Occipital lobe (tissue), 2 donors: ENCODE measurements around the gene EFEMP2. TPM values are rescaled to one million over a fixed set of nuclear protein-coding genes. Genes with fewer than 3 reads are reported as not detected.
"Not testable (repeated sequence)": the region's sequence is repeated elsewhere in the genome, so short reads cannot be mapped to it uniquely, and the experiment has no call there.

Experiments
- DNase-seq: peaks from one replicate; lab custom pipeline; 2025; lab: John Stamatoyannopoulos, UW
- total RNA-seq: library from RNA; depleted of rRNA; stranded (reverse); fragments of >200 nt; gene quantifications from one replicate; pipeline ENCODE4 v1.2.3, GENCODE V29; 2014

Gene EFEMP2
- total RNA-seq, 1 donor from 2014 or later, result 13.3 TPM

DNA sequence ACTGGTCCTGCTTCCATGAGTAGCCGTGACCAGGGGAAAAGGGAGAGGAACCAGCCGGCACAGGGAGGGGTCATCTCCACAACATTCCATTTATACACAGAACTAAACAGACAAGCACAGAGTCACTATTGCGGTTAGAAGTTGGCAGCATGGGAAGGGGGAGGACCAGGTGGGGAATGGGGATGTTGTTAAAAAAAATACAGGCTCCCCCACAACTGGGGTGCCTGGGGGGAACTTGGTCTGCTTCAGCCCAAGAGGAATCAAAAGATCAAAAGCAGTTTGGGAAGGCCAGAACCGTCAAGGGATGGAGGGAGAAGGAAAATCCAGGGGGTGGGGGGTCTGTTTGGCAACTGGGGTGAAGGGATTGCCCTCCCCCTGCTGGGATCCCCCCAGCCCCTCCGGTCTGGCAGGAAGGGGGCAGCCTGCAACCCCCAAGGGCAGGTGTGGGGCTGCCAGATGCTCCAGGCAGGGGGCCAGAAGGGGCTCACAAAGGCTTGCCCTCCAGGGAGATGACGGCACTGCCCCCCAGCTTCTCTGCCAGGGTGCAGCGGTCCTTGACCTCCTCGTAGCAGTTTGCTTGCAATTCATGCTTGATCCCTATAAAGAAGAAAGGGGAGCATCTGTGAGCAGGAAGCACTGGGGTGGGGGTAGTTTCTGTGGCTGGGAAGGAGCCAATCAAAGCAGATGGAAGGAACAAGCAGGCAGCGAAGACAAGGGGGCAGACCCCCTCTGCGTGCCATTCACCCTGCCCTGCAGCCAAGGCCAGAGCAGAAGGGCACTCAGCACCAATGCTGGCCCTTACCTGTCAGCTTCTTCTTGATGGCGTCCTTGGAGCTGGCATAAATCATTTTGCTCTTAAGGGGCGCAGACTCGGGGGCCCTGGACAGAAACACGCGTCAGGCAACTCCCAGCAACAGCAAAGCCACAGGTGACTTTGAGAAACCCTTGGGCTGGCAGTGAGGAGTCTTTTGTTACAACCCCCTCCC is 17.5 kb downstream of the EFEMP2 start:
- DNase-seq, result no peak

DNA sequence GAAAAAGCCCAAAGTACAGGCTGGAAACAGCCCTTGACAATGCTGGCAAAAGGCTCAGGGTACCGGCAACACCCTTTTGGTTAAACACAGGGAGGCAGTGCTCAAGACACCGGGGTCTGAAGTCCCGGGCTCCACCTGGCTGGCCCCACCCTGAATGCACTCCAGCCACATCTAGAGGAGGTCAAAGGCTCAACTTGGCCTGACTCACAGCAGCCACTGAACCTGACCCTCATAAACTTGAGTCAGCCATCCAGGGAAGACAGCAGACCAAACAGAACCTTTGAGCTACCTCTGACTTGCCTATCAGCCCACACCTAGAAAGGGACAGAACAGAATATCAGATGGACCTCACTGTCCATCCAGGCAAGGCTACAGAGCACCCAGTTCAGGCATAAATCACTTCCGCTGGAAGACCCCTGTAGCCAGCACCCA is 18.4 kb downstream of the EFEMP2 start:
- DNase-seq, result no peak

DNA sequence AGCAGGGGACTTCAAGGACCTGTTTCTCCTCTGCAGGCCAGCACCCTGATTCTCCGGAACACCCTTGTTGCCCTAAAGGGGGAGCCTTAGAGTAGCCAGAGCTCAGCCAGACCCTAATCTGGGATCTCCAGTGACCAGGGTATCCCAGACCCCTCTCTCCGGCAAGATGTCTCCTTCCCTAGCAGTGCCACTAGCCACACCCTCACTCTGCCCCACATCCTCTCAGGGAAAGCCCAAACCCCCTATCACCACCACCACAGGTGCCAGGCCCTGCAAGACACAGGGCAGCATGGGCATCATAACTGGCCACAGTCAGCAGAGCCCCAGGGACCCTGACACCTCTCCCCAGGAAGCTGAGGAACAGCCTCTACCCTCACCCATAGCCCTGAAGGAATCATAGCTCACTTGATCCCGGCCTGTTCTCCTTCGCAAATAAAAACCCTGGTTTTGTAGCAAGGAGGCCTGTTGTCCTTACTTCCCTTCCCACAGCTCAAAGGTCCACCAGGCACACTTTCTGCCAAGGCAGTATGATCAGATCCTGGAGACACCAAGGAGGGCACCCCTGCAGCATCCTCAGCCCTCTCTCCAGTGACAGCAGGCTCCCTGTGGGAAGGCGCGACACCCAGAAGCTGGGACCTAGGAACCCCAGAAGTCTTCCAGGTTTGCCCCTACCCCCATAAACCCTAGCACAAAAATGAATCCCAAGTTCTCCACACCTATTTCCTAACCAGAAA is 19.2 kb downstream of the EFEMP2 start:
- no peak for DNase-seq

DNA sequence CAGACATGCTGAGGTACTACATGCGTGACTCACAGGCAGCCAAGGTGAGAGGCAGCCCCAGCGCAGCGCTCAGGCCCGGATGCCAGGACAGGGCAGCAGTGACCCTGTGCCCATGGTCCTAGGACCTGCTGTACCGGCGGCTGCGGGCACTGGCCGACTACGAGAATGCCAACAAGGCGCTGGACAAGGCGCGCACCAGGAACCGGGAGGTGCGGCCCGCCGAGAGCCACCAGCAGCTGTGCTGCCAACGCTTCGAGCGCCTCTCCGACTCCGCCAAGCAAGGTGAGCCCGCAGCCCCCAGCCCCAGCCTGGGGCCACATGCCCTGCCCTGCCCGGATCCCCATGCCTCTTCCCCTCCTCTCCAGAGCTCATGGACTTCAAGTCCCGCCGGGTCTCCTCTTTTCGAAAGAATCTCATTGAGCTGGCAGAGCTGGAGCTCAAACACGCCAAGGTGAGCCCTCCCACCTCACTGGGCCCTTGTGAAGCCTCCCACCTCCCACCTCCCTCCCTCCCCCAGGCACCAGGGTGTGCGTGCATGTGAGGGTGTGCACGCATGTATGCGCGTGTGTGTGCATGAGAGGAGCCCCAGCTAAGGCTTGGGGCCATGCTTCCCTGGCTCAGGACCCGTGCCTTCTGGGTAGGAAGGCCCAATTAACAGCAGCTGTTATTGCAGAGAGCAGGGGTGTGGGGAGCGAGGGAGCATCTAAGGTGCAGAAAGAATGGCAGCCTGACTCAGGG is 19.9 kb downstream of the EFEMP2 start:
- no peak for DNase-seq

DNA sequence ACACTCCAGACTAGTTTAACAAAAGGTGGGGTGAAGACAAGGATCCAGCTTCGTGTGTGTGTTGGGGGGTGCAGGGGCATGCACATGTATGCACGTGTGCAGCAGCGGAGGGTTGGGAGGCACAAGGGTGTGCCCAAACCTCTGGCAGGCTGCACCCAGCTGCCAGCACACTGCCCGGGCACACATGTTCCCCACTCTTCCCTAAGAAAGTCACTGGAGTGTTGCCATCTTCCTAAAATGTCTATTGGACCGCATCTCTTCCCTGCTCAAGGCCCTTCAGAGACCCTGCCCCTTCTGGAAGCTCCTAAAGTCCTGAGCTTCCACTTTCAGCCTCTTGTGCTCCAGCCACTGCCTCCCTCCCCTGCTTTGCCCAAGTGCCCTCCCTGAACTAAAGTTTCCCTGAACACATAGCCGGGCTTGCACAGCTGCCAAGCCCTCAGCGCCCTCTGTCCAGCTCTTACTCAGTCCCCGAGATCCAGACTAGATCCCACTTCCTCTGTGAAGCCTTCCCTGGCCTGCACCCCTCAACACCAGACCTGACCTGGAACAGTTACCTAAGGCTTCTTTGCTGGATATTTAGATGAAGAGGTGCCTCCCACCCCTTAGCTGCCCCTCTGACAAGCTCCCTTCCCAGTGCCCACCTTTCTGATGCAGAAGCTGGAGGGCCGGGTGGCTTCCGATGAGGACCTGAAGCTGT is 20.6 kb downstream of the EFEMP2 start:
- no peak for DNase-seq

DNA sequence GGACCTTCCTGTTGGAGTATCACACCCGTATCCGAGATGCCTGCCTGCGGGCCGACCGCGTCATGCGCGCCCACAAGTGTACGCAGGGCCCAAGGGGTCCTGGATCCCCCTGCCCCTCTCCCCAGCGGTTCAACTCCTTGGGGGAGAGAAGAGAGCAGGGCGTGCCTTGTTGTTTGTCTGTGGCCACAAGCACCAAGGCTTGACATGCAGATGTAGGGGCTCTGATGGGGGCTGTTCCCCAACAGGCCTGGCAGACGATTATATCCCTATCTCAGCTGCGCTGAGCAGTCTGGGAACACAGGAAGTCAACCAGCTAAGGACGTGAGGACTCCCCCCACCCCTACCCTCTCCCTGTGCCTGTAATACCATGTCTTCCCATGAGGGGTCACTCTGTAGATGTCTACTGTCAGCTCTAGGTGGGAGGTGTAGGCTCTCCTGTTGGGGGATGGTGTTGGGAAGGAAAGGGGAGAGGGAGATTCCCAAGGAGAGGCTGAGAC is 21.5 kb downstream of the EFEMP2 start:
- DNase-seq, result no peak

GRCh38 chr11:65850217-65851082 is 22.1 kb downstream of the EFEMP2 start:
- no peak for DNase-seq

- DNase-seq, result no peak
Observed at GRCh38 chr11:65849771-65850216, 22.8 kb downstream of the EFEMP2 start.

- DNase-seq, result no peak
Observed at GRCh38 chr11:65849366-65849765, 23.2 kb downstream of the EFEMP2 start.

- not testable (repeated sequence) for DNase-seq
Observed at GRCh38 chr11:65848693-65849092, 23.9 kb downstream of the EFEMP2 start.

GRCh38 chr11:65847746-65848145 is 24.9 kb downstream of the EFEMP2 start:
- no peak for DNase-seq

DNA sequence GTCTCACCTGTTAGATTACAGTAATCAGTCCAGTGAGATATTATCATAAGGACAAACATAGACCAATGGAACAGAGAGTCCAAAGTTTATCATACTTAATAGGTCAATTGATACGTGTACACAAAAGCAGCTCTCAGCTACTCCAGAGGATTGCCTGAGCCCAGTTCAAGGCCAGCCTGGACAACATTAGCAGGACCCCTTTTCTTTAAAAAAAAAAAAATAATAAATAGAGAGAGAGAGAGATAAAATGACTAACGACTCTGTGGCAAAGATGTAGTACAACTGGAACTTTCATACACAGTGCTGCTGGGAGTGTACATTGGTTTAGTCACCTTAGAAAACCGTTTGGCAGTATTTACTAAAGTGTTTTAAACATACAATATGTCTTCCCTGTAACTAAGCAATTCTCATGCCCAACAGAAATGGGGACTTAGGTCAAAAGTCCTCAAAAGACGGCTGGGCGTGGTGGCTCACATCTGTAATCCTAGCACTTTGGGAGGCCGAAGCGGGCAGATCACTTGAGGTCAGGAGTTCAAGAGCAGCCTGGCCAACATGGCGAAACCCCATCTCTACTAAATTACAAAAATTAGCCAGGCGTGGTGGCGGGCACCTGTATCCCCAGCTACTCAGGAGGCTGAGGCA is 28.2 kb downstream of the EFEMP2 start:
- DNase-seq, result no peak

- no peak for DNase-seq
Observed at GRCh38 chr11:65843811-65844210, 28.8 kb downstream of the EFEMP2 start.

- DNase-seq, result no peak
Observed at GRCh38 chr11:65842144-65842543, 30.5 kb downstream of the EFEMP2 start.

- DNase-seq, result no peak
Observed at GRCh38 chr11:65834202-65834601, 38.4 kb downstream of the EFEMP2 start.

GRCh38 chr11:65833297-65834030 is 39.1 kb downstream of the EFEMP2 start, which contains the start of gene SNX32:
TSS of gene SNX32 (plus strand) at chr11:65833963. CDS start at chr11:65834066, 103 bp downstream.
- peak; percentile 92 for DNase-seq

GRCh38 chr11:65832231-65832630 is 40.4 kb downstream of the EFEMP2 start:
- DNase-seq, result not testable (repeated sequence)

DNA sequence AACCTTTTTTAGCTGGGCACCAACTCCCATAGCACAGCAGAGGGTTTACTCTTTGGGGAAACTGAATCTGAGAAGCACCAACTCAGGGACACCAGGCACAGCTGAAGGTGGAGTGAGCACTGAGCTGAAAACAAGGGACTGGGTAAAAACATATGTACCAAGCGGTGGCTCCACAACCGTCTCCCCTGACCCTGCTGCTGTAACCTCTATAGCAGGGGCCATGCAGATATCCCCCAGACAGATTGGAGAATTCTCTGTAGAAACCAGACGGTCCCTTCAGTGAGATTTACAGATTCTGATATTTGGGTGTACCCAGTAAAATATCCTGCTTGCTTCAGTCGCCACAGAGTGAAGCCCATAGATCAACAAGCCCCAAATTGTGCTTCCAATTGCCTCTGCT is 43.1 kb downstream of the EFEMP2 start:
- DNase-seq, result no peak
